ENCODE data around the gene ARFGAP1.

The ARFGAP1 gene

DNA sequence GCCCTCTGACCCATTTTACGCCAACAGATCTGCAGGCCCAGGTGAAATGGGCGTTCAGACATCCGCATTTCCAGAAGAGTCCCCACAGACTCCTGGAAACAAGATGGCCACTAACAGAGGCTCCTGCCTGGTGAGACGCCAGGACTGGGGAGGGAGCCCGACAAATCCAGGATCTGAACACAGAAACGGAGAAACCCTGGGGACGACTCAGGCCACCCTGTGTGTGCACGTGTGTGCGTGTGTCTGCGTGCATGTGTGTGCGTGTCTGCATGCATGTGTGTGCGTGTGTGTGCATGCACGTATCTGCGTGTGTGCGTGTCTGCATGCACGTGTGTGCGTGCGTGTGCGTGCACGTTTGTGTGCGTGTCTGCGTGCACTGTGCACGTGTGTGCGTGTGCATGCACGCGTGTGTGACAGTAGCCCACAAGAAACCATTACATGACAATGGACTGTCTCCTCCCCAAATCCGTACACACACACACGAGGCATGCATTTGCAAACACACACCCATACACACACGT is 63.7 kb downstream of the ARFGAP1 start:
- DNase-seq, result no peak

DNA sequence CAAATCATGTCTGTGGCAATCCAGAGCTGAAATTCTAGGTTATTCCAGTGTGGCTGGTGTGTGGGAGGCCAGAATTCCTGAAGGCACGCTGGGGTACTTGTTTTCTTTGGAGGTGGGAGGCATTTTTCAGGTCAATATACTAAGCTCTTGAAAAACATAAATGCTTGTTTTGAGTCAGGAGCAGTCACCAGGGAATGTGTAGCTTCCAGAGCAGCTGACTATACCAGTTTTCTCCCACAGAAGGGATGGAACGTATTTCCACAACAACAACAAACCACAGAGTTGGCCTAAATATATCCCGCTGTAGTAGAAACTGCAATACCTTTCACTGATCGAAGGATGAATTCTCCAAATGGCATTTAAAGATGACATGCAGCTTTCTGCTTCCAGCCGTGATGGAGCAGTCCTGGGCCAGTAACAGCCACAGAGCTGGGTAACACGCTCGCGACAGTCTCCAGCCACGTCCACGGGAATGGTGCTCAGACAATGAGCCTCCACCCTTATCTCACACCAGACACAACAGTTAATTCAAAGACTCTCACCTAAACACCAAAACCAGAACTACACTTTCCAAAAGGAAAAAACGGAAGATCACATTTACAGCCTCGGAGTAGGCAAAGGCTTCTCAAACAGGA is 65.3 kb downstream of the ARFGAP1 start:
- no peak for DNase-seq
